Keratinocyte (primary cell): ENCODE results near the gene EGF.

Source experiments
- EZH2 ChIP-seq: IDR thresholded peaks from one replicate; pipeline ENCODE4 v1.6.1; 2012; ENCODE audit warnings: inconsistent platforms, mild to moderate bottlenecking, low read length, moderate library complexity
- TF ChIP-seq, protein P1 (sequence below), 3 experiments: IDR thresholded peaks in 1 of 3; conservative IDR thresholded peaks in 1 of 3; optimal IDR thresholded peaks in 1 of 3; 2 replicates in 2 of 3; 3 replicates in 1 of 3; pipeline versions ENCODE3 to v1.5.1; 2011; ENCODE audit warnings: low read length in 3 of 3, mild to moderate bottlenecking in 3 of 3, moderate library complexity in 2 of 3, control low read depth in 1 of 3, inconsistent platforms in 1 of 3; ENCODE audit not compliant: insufficient read depth in 2 of 3; ENCODE audit errors: extremely low read depth in 1 of 3

GRCh38 chr4:109993116-109993515 lies 80.4 kb downstream of the EGF start:
- TF ChIP-seq EZH2 = no peak
- TF ChIP-seq, protein P1, sequence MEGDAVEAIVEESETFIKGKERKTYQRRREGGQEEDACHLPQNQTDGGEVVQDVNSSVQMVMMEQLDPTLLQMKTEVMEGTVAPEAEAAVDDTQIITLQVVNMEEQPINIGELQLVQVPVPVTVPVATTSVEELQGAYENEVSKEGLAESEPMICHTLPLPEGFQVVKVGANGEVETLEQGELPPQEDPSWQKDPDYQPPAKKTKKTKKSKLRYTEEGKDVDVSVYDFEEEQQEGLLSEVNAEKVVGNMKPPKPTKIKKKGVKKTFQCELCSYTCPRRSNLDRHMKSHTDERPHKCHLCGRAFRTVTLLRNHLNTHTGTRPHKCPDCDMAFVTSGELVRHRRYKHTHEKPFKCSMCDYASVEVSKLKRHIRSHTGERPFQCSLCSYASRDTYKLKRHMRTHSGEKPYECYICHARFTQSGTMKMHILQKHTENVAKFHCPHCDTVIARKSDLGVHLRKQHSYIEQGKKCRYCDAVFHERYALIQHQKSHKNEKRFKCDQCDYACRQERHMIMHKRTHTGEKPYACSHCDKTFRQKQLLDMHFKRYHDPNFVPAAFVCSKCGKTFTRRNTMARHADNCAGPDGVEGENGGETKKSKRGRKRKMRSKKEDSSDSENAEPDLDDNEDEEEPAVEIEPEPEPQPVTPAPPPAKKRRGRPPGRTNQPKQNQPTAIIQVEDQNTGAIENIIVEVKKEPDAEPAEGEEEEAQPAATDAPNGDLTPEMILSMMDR (optimal IDR thresholded peaks at IDR 0.05 in 1 of 3, IDR thresholded peaks at IDR 0.05 in 1 of 3, conservative IDR thresholded peaks at IDR 0.05 in 1 of 3; ENCODE audit: extremely low read depth in 1 of 3, insufficient read depth in 2 of 3, low read length in 3 of 3) = no peak
